MCF 10A (cell line): ENCODE measurements around the gene SHQ1. TPM values are rescaled to one million over a fixed set of nuclear protein-coding genes. Genes with fewer than 3 reads are reported as not detected.

ENCODE experiments used
- BruUV-seq: library from RNA; stranded (reverse); fragments of 400-500 nt; replicated peaks from 2 replicates; lab custom pipeline; 2021; lab: Mats Ljungman, UMichigan
- CTCF ChIA-PET: fragments of 300-600 bp; sonication (Branson Sonifier 250); formaldehyde crosslinking; extraction: SDS; loops from one replicate; lab custom pipeline; 2021; ENCODE audit warnings: antibody characterized with exemption, inconsistent platforms; lab: Yijun Ruan, JAX
- POLR2A ChIA-PET: fragments of 300-600, 350-650 bp; sonication (Branson Sonifier 250); formaldehyde crosslinking; extraction: SDS; loops from one replicate; lab custom pipeline; 2020; ENCODE audit warnings: antibody characterized with exemption, inconsistent platforms; lab: Yijun Ruan, JAX
- DNase-seq: peaks from one replicate; pipeline ENCODE4 v3.0.0-alpha.2; 2018; ENCODE audit not compliant: unreplicated experiment
- H3K27ac Mint-ChIP-seq: one replicate; pipeline ENCODE4 v1.8.0; 2022; ENCODE audit warnings: mild to moderate bottlenecking, low read depth, mixed read lengths; ENCODE audit not compliant: unreplicated experiment
- H3K27me3 Mint-ChIP-seq: one replicate; pipeline ENCODE4 v1.8.0; 2022; ENCODE audit warnings: mixed read lengths; ENCODE audit not compliant: insufficient read depth, unreplicated experiment
- H3K36me3 Mint-ChIP-seq: one replicate; pipeline ENCODE4 v1.8.0; 2022; ENCODE audit warnings: mild to moderate bottlenecking, moderate library complexity, mixed read lengths; ENCODE audit not compliant: insufficient read depth, unreplicated experiment
- H3K4me1 Mint-ChIP-seq: one replicate; pipeline ENCODE4 v1.8.0; 2022; ENCODE audit warnings: mixed read lengths; ENCODE audit not compliant: insufficient read depth, unreplicated experiment
- H3K4me3 Mint-ChIP-seq: one replicate; pipeline ENCODE4 v1.8.0; 2022; ENCODE audit warnings: mild to moderate bottlenecking, moderate library complexity, mixed read lengths; ENCODE audit not compliant: unreplicated experiment
- H3K9me3 Mint-ChIP-seq: one replicate; pipeline ENCODE4 v1.8.0; 2022; ENCODE audit warnings: mixed read lengths; ENCODE audit not compliant: unreplicated experiment
- intact Hi-C: fragments of 100-400 bp; cut with micrococcal nuclease; formaldehyde crosslinking; loops from 2 replicates; pipeline ENCODE4 v1.14.1; 2022
- total RNA-seq: library from RNA; stranded (reverse); gene quantifications from 2 replicates; pipeline ENCODE4 v1.2.3, GENCODE V29; 2022
- TF ChIP-seq, protein P1 (sequence below): fragments of 200-600 bp; IDR thresholded peaks from one replicate; pipeline ENCODE4 v1.8.0; 2022; ENCODE audit warnings: antibody characterized with exemption, mild to moderate bottlenecking; ENCODE audit not compliant: unreplicated experiment

SHQ1 gene
- total RNA-seq, 1 experiment from 2014 or later, result 17.4 TPM

DNA sequence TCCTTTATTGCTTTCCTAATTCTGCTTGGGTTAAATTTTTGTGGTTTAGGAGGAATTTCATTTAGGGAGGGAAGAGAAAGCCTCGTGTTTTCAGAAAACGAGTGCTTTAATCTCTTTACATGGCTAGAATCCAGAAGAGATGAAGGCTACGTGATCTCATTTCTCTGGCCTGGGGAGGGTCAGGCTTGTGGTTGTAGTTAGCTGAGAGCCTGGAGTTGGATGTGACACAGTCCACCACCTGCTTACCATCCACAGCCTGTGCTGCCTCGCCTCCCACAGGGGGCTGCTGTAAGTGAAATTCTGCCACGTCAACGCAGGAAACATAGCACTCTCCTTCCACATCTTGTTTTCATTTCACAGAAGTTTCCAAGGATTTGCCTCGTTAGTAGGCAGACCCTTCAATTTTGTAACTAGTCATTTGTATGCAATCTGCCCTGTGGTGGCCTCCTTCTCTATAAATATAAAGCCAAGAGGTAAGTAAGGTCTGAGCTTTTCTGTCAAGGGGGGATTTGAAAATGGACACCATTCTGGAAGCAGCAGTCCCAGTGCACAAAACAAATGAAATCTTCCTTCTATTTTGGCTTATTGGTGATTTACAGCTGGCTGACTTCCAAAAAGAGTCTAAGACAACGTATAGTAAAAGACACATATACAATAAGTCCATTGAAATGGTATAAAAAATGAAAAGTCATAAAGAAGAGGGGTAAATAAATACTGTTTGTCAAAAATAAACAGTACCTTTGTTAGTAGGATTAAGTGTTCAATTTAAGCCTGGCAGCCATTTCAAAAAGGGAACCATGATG is 43.0 kb upstream of the SHQ1 start:
- intact Hi-C loops, result no loop called here
- H3K4me1 Mint-ChIP-seq, result peaks cover 47% of the 10 kb centered on the region
- H3K27me3 Mint-ChIP-seq, result no peaks in the 10 kb centered on the region
- ChIA-PET POLR2A (interaction anchor here (0.6 to 2.1 kb wide), 7 partner anchors 12 to 622 kb away, joined by 3 to 9 read pairs (median 3); partner anchors contain the start of genes PPP4R2 and SHQ1), CTCF (interaction anchor here (0.6 to 1.0 kb wide), 6 partner anchors 15 to 165 kb away, joined by 3 to 6 read pairs (median 4); no protein-coding TSS in a partner anchor)
- H3K4me3 Mint-ChIP-seq, result peak overlapping the region; percentile 44
- no peaks in the 10 kb centered on the region for H3K36me3 Mint-ChIP-seq
- peak overlapping the region; percentile 77 for H3K27ac Mint-ChIP-seq
- H3K9me3 Mint-ChIP-seq, result no peaks in the 10 kb centered on the region
- peak; percentile 62 for DNase-seq
- no TSS peak for BruUV-seq
- TF ChIP-seq, protein P1, sequence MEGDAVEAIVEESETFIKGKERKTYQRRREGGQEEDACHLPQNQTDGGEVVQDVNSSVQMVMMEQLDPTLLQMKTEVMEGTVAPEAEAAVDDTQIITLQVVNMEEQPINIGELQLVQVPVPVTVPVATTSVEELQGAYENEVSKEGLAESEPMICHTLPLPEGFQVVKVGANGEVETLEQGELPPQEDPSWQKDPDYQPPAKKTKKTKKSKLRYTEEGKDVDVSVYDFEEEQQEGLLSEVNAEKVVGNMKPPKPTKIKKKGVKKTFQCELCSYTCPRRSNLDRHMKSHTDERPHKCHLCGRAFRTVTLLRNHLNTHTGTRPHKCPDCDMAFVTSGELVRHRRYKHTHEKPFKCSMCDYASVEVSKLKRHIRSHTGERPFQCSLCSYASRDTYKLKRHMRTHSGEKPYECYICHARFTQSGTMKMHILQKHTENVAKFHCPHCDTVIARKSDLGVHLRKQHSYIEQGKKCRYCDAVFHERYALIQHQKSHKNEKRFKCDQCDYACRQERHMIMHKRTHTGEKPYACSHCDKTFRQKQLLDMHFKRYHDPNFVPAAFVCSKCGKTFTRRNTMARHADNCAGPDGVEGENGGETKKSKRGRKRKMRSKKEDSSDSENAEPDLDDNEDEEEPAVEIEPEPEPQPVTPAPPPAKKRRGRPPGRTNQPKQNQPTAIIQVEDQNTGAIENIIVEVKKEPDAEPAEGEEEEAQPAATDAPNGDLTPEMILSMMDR, result no peak

DNA sequence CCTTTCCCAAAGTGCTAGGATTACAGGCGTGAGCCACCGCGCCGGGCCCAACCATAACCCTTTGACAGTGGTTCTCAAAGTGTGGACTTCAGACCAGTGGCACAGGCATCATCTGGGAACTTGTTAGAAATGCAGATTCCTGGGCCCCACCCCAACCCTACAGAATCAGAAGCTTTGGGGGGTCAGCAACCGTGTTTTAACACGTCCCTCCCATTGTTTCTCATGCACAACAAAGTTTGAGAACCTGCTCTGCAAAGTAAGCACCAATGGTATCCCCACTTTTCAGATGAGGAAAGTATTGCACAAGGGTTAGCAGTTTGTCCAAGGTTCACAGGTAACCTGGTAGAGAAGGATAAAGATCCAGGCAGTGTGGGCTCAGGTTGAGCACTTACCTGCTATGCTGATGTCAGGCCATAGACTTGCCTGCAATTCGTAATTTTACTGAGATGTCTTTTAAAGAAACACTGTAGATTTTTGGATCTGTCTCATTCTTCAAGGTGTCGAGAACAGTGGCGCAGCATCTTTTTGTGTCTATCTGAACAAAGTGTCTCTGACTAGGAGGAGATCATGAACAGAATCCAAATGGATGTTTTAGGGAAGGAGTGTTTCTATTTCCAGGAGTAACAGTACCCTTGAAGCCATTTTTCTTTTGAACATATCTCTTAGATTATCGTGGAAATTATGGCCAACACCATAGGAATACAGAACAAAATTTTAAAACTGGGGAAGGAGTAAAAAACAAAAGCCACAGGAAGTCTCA is 42.1 kb upstream of the SHQ1 start:
- Mint-ChIP-seq H3K4me1 (peaks cover 47% of the 10 kb centered on the region), H3K36me3 (no peaks in the 10 kb centered on the region), H3K9me3 (no peaks in the 10 kb centered on the region), H3K27ac (peak overlapping the region; percentile 77), H3K4me3 (peak overlapping the region; percentile 44), H3K27me3 (no peaks in the 10 kb centered on the region)
- ChIA-PET POLR2A (interaction anchor here (1.3 to 1.6 kb wide), 2 partner anchors 15 to 167 kb away, joined by 3 read pairs; no protein-coding TSS in a partner anchor), CTCF (interaction anchor here (0.7 to 4.3 kb wide), 3 partner anchors 40 to 165 kb away, joined by 3 to 35 read pairs (median 4); partner anchors contain the start of gene SHQ1)
- intact Hi-C loops, result no loop called here
- TF ChIP-seq, protein P1, result no peak
- no TSS peak for BruUV-seq
- DNase-seq, result peak; percentile 5

DNA sequence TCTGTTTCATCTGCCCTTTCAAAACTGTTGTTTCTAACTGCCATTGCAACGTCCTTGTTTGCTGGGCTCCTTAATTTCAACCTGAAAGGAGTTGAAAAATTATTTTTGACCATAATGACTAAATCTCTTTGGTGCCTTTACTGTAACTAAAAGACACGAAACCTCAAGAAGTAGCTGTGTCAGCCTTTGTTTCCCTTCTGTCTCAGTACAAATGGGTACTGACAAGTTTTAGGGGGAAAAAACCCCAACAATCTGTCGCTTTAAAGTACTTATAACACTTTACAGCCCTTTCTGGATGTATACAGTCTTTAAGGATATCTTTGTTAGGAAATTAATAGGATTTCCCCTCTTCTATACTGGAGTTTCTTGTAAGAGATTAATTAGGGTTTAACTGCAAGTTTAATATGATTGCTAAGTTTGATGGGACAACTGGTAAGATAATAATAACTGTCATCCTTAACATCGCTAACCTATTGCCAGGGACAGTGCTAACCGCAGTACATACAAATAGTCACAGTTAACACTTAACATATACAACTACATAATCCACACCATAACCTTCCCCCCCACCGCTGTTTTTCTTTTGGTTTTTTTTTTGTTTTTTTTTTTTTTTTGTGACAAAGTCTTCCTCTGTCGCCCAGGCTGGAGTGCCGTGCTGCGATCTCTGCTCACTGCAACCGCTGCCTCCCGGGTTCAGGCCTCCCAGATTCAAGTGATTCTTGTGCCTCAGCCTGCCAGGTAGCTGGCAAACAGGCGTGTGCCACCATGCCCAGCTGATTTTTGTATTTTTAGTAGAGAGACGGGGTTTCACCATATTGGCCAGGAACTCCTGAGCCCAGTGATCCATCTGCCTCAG is 41.3 kb upstream of the SHQ1 start:
- ChIA-PET CTCF (interaction anchor here (0.5 to 4.3 kb wide), 6 partner anchors 39 to 166 kb away, joined by 3 to 35 read pairs (median 3); partner anchors contain the start of gene SHQ1), POLR2A (interaction anchor here (1.0 to 2.6 kb wide), 5 partner anchors 13 to 167 kb away, joined by 3 to 17 read pairs (median 3); no protein-coding TSS in a partner anchor)
- DNase-seq, result no peak
- TF ChIP-seq, protein P1, result no peak
- BruUV-seq, result no TSS peak
- H3K4me3 Mint-ChIP-seq, result peak overlapping the region; percentile 79
- no peaks in the 10 kb centered on the region for H3K27me3 Mint-ChIP-seq
- no peaks in the 10 kb centered on the region for H3K9me3 Mint-ChIP-seq
- H3K36me3 Mint-ChIP-seq, result no peaks in the 10 kb centered on the region
- peaks cover 47% of the 10 kb centered on the region for H3K4me1 Mint-ChIP-seq
- intact Hi-C loops, result loop anchor here (5.0 kb wide), 1 partner anchor 108 kb away; the partner anchor contains the start of gene PPP4R2
- no peak overlapping the region for H3K27ac Mint-ChIP-seq
